Measurements from ENCODE around the gene DNASE2B. TPM values are rescaled to one million over a fixed set of nuclear protein-coding genes. Genes with fewer than 3 reads are reported as not detected.

DNASE2B gene
- total and polyA plus RNA-seq, 2 donors (not counting 3 experiments of a cell fraction or from before 2014, with no cell fraction given) = not detected

DNA sequence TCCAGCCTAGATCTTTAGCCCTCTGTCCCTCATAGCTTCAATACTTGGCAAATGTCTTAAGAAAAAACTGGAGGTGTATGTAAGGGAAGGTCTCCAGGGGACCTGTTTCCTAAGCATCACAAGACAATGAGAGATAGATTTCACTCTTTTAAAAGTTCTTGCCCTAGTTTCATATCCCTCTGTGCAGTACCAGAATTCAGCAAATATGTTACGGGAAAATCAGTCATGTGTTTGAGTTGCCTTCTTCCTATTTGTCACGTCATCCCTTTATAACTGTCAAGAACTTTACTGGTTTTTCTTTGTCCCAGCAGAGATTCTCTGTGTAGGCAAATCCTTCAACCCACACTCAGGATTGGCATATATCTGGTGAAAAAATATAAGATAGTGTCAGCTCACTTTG, 32.3 kb downstream of the DNASE2B start:
- no peaks in the 10 kb centered on the region for H3K9me3 ChIP-seq (replicated peaks; ENCODE audit: control insufficient read depth, insufficient read depth, low read length)
- no peak overlapping the region for H3K4me2 ChIP-seq (ENCODE audit: insufficient read depth, low read length)
- H4K20me1 ChIP-seq (replicated peaks; ENCODE audit: control insufficient read depth, extremely low read depth, insufficient read depth, low read length) = no peaks in the 10 kb centered on the region
- H3K9ac ChIP-seq (replicated peaks; ENCODE audit: extremely low read depth, insufficient read depth, low read length) = no peak overlapping the region
- no peak overlapping the region for H3K27ac ChIP-seq (ENCODE audit: insufficient read depth, low read depth, low read length)
- no peaks in the 10 kb centered on the region for H3K27me3 ChIP-seq (ENCODE audit: control insufficient read depth in 2 of 2, insufficient read depth in 2 of 2, low read length in 2 of 2)
- no TSS peak for BruUV-seq (replicated peaks)
- no peaks in the 10 kb centered on the region for H3K36me3 ChIP-seq (ENCODE audit: control insufficient read depth in 2 of 2, extremely low read depth in 1 of 2, insufficient read depth in 2 of 2, low read length in 2 of 2)
- dilution Hi-C loops (cut with MboI; ENCODE audit: extremely low pct_ligation_motif_present, low sequenced_read_pairs) (loop anchor here (25.0 kb wide), 2 partner anchors 182 to 293 kb away; partner anchors contain the start of gene PRKACB), intact Hi-C loops (cut with micrococcal nuclease) (loop anchor here (5.0 to 10.0 kb wide), 4 partner anchors 218 to 523 kb away; partner anchors contain the start of gene TTLL7)
- H3K4me3 ChIP-seq (replicated peaks in 1 of 3; ENCODE audit: insufficient read depth in 1 of 3, low read depth in 1 of 3, low read length in 3 of 3) = no peak overlapping the region
- no peaks in the 10 kb centered on the region for H3K9me1 ChIP-seq (replicated peaks; ENCODE audit: control insufficient read depth, extremely low read depth, insufficient read depth, low read length)
- DNase-seq (ENCODE audit: low read depth, low spot score) (no peak), FAIRE-seq (no peak)
- ChIA-PET POLR2A (no interaction called here), CTCF (interaction anchor here (1.0 to 10.9 kb wide), 2 partner anchors 286 to 290 kb away, joined by 4 to 201 read pairs; partner anchors contain the start of gene PRKACB)
- no peaks in the 10 kb centered on the region for H3K79me2 ChIP-seq (ENCODE audit: control insufficient read depth, insufficient read depth, low read length)
- peaks cover 9% of the 10 kb centered on the region for H3K4me1 ChIP-seq (ENCODE audit: control insufficient read depth, extremely low read depth, insufficient read depth, low read length)
- TF ChIP-seq POLR2A (IDR thresholded peaks at IDR 0.05; ENCODE audit: low read depth, low read length) (no peak), GATA2 (IDR thresholded peaks at IDR 0.05; ENCODE audit: insufficient read depth, insufficient read length, low read depth, low read length) (no peak), FOS (IDR thresholded peaks at IDR 0.05; ENCODE audit: borderline replicate concordance, insufficient read depth, low read length) (no peak), POLR2AphosphoS5 (IDR thresholded peaks at IDR 0.05; ENCODE audit: insufficient read depth, low read depth, low read length) (no peak), JUN (IDR thresholded peaks at IDR 0.05; ENCODE audit: borderline replicate concordance, insufficient read depth, insufficient read length, low read depth) (no peak), EZH2 (IDR thresholded peaks at IDR 0.05; ENCODE audit: borderline replicate concordance, low read depth, low read length, severe bottlenecking) (no peak), MYC (IDR thresholded peaks at IDR 0.05; ENCODE audit: low read depth, low read length) (no peak)
- TF ChIP-seq, protein P1, sequence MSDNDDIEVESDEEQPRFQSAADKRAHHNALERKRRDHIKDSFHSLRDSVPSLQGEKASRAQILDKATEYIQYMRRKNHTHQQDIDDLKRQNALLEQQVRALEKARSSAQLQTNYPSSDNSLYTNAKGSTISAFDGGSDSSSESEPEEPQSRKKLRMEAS (IDR thresholded peaks at IDR 0.05; ENCODE audit: insufficient read depth, insufficient read length) = no peak
- TF ChIP-seq, protein P2, sequence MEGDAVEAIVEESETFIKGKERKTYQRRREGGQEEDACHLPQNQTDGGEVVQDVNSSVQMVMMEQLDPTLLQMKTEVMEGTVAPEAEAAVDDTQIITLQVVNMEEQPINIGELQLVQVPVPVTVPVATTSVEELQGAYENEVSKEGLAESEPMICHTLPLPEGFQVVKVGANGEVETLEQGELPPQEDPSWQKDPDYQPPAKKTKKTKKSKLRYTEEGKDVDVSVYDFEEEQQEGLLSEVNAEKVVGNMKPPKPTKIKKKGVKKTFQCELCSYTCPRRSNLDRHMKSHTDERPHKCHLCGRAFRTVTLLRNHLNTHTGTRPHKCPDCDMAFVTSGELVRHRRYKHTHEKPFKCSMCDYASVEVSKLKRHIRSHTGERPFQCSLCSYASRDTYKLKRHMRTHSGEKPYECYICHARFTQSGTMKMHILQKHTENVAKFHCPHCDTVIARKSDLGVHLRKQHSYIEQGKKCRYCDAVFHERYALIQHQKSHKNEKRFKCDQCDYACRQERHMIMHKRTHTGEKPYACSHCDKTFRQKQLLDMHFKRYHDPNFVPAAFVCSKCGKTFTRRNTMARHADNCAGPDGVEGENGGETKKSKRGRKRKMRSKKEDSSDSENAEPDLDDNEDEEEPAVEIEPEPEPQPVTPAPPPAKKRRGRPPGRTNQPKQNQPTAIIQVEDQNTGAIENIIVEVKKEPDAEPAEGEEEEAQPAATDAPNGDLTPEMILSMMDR (IDR thresholded peaks at IDR 0.05; ENCODE audit: extremely low read depth in 1 of 2, insufficient read depth in 1 of 2, low read depth in 1 of 2, low read length in 2 of 2) = no peak
- no peak overlapping the region for H2AFZ ChIP-seq (ENCODE audit: low read depth, low read length)
